ENCODE measurements around the gene HPCAL1. TPM values are rescaled to one million over a fixed set of nuclear protein-coding genes. Genes with fewer than 3 reads are reported as not detected.
A peak's percentile ranks its signal among the peaks of the same experiment; 100 is the strongest.

HPCAL1 gene
- total and polyA plus RNA-seq, 8 donors: 14.0 to 571 (median 85.4) TPM

- TF ChIP-seq POLR2A (IDR thresholded peaks at IDR 0.05): no peak
- peak; percentile 61 for TF ChIP-seq EP300 (IDR thresholded peaks at IDR 0.05)
- no peaks in the 10 kb centered on the region for H3K9me3 ChIP-seq
- H3K27me3 ChIP-seq: no peaks in the 10 kb centered on the region
- peaks cover 50 to 84% (median 65%) of the 10 kb centered on the region in 4 donors for H3K4me1 ChIP-seq
- intact Hi-C loops (cut with DNase I; ENCODE audit: low total_unique reads): no loop called here
- WGBS, 5 donors: 81 to 90% (median 84%) methylated on average over 10 of the region's 10 CpGs
- no peak overlapping the region for H3K4me3 ChIP-seq
- H3K27ac ChIP-seq: peak overlapping the region; percentile 11 to 90 (median 84)
- H3K36me3 ChIP-seq: peaks cover 0 to 14% (median 3%) of the 10 kb centered on the region in 4 donors
- DNase-seq: no peak
Measured at GRCh38 chr2:10406016-10406415, 103.3 kb downstream of the HPCAL1 start.

GRCh38 chr2:10406491-10407188, 103.9 kb downstream of the HPCAL1 start:
- 79 to 87% (median 85%) methylated on average over 18 of the region's 18 CpGs for WGBS, 5 donors
- H3K4me3 ChIP-seq: no peak overlapping the region
- H3K36me3 ChIP-seq: peaks cover 0 to 14% (median 5%) of the 10 kb centered on the region in 4 donors
- peak overlapping the region; percentile 11 to 90 (median 84) for H3K27ac ChIP-seq
- H3K4me1 ChIP-seq: peaks cover 44 to 84% (median 59%) of the 10 kb centered on the region in 4 donors
- H3K9me3 ChIP-seq: no peaks in the 10 kb centered on the region
- no peaks in the 10 kb centered on the region for H3K27me3 ChIP-seq
- no peak for DNase-seq
- no peak for TF ChIP-seq CTCF (IDR thresholded peaks at IDR 0.05)
- TF ChIP-seq POLR2AphosphoS5 (IDR thresholded peaks at IDR 0.05): no peak
- no peak for TF ChIP-seq EP300 (IDR thresholded peaks at IDR 0.05)
- TF ChIP-seq POLR2A (IDR thresholded peaks at IDR 0.05): no peak
- intact Hi-C loops (cut with DNase I; ENCODE audit: low total_unique reads): no loop called here

- H3K27me3 ChIP-seq: no peaks in the 10 kb centered on the region
- peaks cover 37 to 79% (median 52%) of the 10 kb centered on the region in 4 donors for H3K4me1 ChIP-seq
- peak overlapping the region; percentile 55 to 90 (median 84) for H3K27ac ChIP-seq
- WGBS, 5 donors: 67 to 77% (median 71%) methylated on average over 4 of the region's 4 CpGs
- DNase-seq: no peak
- TF ChIP-seq EP300 (IDR thresholded peaks at IDR 0.05) (no peak), CTCF (IDR thresholded peaks at IDR 0.05) (no peak), POLR2A (IDR thresholded peaks at IDR 0.05) (no peak), POLR2AphosphoS5 (IDR thresholded peaks at IDR 0.05) (no peak)
- peaks cover 0 to 14% (median 5%) of the 10 kb centered on the region in 4 donors for H3K36me3 ChIP-seq
- intact Hi-C loops (cut with DNase I; ENCODE audit: low total_unique reads): no loop called here
- no peaks in the 10 kb centered on the region for H3K9me3 ChIP-seq
- no peak overlapping the region for H3K4me3 ChIP-seq
Measured at GRCh38 chr2:10407432-10407831, 104.7 kb downstream of the HPCAL1 start.

GRCh38 chr2:10407841-10408648, 105.3 kb downstream of the HPCAL1 start:
- DNase-seq: peak; percentile 86 to 89
- H3K4me3 ChIP-seq: no peak overlapping the region
- peak overlapping the region; percentile 55 to 90 (median 84) for H3K27ac ChIP-seq
- WGBS, 5 donors: 29 to 40% (median 34%) methylated on average over 11 of the region's 11 CpGs
- H3K4me1 ChIP-seq: peaks cover 40 to 79% (median 50%) of the 10 kb centered on the region in 4 donors
- H3K27me3 ChIP-seq: no peaks in the 10 kb centered on the region
- H3K9me3 ChIP-seq: no peaks in the 10 kb centered on the region
- intact Hi-C loops (cut with DNase I; ENCODE audit: low total_unique reads): no loop called here
- TF ChIP-seq POLR2AphosphoS5 (IDR thresholded peaks at IDR 0.05): peak in 2 of 3 donors; percentile 43 to 71
- no peak for TF ChIP-seq POLR2A (IDR thresholded peaks at IDR 0.05)
- H3K36me3 ChIP-seq: peaks cover 0 to 14% (median 5%) of the 10 kb centered on the region in 4 donors
